ENCODE results near the gene GFAP.

DNA sequence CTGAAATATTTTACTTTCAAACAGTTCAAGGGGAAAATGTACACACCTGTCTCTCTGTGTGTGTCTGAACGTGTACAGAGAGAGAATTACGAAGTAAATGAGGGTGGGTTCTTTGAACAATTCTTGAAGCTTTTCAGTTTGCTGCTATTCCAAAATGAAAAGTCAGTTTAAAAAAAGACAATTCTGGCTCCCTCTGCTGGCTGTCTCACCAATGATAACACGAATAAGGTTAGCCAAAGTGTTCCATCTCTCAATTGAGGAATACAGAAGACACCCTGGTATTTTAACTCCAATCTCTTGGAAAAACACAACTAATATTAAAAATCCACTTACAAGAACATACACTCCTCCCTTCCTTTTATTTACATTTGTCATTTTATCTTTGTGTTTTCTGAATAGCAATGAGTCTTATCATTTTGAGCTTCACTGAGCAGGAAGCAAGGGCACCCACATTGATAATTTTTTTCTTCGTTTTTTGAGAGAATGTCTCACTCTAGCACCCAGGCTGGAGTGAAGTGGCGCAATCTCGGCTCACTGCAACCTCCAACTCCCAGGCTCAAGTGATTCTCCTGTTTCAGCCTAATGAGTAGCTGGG is 36.6 kb downstream of the GFAP start:
- TF ChIP-seq, protein P1, sequence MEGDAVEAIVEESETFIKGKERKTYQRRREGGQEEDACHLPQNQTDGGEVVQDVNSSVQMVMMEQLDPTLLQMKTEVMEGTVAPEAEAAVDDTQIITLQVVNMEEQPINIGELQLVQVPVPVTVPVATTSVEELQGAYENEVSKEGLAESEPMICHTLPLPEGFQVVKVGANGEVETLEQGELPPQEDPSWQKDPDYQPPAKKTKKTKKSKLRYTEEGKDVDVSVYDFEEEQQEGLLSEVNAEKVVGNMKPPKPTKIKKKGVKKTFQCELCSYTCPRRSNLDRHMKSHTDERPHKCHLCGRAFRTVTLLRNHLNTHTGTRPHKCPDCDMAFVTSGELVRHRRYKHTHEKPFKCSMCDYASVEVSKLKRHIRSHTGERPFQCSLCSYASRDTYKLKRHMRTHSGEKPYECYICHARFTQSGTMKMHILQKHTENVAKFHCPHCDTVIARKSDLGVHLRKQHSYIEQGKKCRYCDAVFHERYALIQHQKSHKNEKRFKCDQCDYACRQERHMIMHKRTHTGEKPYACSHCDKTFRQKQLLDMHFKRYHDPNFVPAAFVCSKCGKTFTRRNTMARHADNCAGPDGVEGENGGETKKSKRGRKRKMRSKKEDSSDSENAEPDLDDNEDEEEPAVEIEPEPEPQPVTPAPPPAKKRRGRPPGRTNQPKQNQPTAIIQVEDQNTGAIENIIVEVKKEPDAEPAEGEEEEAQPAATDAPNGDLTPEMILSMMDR (conservative IDR thresholded peaks at IDR 0.05 in 1 of 2, IDR thresholded peaks at IDR 0.05 in 1 of 2; ENCODE audit: extremely low read depth in 1 of 2, insufficient read depth in 1 of 2, low read depth in 1 of 2, low read length in 2 of 2) = peak; percentile 46 to 64
- TF ChIP-seq EZH2 (IDR thresholded peaks at IDR 0.05; ENCODE audit: borderline replicate concordance, low read length) = no peak
